ENCODE results near the gene HOXD10.

Gene HOXD10

GRCh38 chr2:176163672-176164056, 47.1 kb downstream of the HOXD10 start:
- no peak for DNase-seq (ENCODE audit: low read depth, low spot score)

GRCh38 chr2:176164201-176164600, 47.6 kb downstream of the HOXD10 start:
- DNase-seq (ENCODE audit: low read depth, low spot score): no peak

- no peak for DNase-seq (ENCODE audit: low read depth, low spot score)
Observed at GRCh38 chr2:176164611-176165369, 48.2 kb downstream of the HOXD10 start.

GRCh38 chr2:176165370-176166050, 48.9 kb downstream of the HOXD10 start:
- no peak for DNase-seq (ENCODE audit: low read depth, low spot score)

- no peak for DNase-seq (ENCODE audit: low read depth, low spot score)
Observed at GRCh38 chr2:176166272-176166671, 49.7 kb downstream of the HOXD10 start.

- no peak for DNase-seq (ENCODE audit: low read depth, low spot score)
Observed at GRCh38 chr2:176167398-176167797, 50.8 kb downstream of the HOXD10 start.

GRCh38 chr2:176169181-176169580, 52.6 kb downstream of the HOXD10 start:
- DNase-seq (ENCODE audit: low read depth, low spot score): no peak

All from smooth muscle cell of the brain vasculature (primary cell).